ENCODE data around the gene CHRDL2. TPM values are rescaled to one million over a fixed set of nuclear protein-coding genes. Genes with fewer than 3 reads are reported as not detected.

The CHRDL2 gene
- total RNA-seq, 1 donor, result not detected

- TF ChIP-seq, protein P1, sequence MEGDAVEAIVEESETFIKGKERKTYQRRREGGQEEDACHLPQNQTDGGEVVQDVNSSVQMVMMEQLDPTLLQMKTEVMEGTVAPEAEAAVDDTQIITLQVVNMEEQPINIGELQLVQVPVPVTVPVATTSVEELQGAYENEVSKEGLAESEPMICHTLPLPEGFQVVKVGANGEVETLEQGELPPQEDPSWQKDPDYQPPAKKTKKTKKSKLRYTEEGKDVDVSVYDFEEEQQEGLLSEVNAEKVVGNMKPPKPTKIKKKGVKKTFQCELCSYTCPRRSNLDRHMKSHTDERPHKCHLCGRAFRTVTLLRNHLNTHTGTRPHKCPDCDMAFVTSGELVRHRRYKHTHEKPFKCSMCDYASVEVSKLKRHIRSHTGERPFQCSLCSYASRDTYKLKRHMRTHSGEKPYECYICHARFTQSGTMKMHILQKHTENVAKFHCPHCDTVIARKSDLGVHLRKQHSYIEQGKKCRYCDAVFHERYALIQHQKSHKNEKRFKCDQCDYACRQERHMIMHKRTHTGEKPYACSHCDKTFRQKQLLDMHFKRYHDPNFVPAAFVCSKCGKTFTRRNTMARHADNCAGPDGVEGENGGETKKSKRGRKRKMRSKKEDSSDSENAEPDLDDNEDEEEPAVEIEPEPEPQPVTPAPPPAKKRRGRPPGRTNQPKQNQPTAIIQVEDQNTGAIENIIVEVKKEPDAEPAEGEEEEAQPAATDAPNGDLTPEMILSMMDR (IDR thresholded peaks at IDR 0.05; ENCODE audit: insufficient read depth, low read length), result no peak
- peak; percentile 65 for DNase-seq (ENCODE audit: low read depth)
- no peak overlapping the region for H3K4me3 ChIP-seq (ENCODE audit: low read depth, low read length)
These were observed 43.8 kb downstream of the CHRDL2 start for GRCh38 chr11:74687237-74688023.

- peak; percentile 68 for DNase-seq (ENCODE audit: low read depth)
- TF ChIP-seq, protein P1 (IDR thresholded peaks at IDR 0.05; ENCODE audit: insufficient read depth, low read length), result peak; percentile 32
- H3K4me3 ChIP-seq (ENCODE audit: low read depth, low read length), result no peak overlapping the region
These were observed 44.4 kb downstream of the CHRDL2 start for GRCh38 chr11:74686792-74687191.

DNA sequence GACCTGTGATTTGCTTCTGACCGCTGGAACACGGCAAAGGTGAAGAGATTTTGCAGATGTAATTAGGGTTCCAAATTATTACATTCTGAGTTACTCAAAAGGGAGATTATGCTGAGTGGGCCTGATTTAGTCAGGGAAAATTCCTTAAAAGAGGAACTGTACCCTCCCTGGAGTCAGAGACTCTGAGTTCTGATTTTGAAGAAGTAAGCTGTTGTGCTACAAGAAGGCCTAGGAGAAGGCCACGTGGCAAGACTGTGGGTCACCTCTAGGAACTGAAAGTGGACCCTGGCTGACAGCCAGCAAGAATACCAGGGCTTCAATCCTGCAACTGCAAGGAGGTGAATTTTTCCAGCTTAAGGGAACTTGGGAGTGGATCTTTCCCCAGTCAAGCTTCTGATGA lies 45.3 kb downstream of the CHRDL2 start:
- no peak overlapping the region for H3K4me3 ChIP-seq (ENCODE audit: low read depth, low read length)
- TF ChIP-seq, protein P1 (IDR thresholded peaks at IDR 0.05; ENCODE audit: insufficient read depth, low read length), result no peak
- no peak for DNase-seq (ENCODE audit: low read depth)

- H3K4me3 ChIP-seq (ENCODE audit: low read depth, low read length), result no peak overlapping the region
- TF ChIP-seq, protein P1 (IDR thresholded peaks at IDR 0.05; ENCODE audit: insufficient read depth, low read length), result no peak
These were observed 45.9 kb downstream of the CHRDL2 start for GRCh38 chr11:74685338-74685737.

DNA sequence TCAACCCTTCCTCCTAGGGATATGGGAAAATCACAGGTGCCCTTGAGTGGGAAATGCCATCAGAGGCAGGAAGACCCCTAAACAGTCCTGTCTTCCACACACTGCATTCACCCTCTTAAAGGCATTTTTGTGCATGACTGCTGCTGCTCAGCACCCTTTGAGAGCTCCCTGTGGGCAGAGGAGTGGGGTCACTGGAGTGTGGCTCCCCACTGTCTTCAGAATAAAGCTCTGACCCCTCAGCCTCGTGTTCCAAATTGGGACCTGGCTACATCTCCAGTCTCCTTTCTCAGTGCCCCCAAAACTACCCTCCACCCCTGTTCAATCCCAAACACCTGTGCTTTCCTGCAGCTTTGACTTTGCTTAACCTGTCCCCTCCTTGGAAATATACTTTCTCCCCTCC lies 46.6 kb downstream of the CHRDL2 start:
- no peak for DNase-seq (ENCODE audit: low read depth)
- H3K4me3 ChIP-seq (ENCODE audit: low read depth, low read length), result no peak overlapping the region
- TF ChIP-seq, protein P1 (IDR thresholded peaks at IDR 0.05; ENCODE audit: insufficient read depth, low read length), result no peak

More at GRCh38 chr11:74685338-74685737, 45.9 kb downstream of the CHRDL2 start:
- no peak for DNase-seq (ENCODE audit: low read depth)

DNA sequence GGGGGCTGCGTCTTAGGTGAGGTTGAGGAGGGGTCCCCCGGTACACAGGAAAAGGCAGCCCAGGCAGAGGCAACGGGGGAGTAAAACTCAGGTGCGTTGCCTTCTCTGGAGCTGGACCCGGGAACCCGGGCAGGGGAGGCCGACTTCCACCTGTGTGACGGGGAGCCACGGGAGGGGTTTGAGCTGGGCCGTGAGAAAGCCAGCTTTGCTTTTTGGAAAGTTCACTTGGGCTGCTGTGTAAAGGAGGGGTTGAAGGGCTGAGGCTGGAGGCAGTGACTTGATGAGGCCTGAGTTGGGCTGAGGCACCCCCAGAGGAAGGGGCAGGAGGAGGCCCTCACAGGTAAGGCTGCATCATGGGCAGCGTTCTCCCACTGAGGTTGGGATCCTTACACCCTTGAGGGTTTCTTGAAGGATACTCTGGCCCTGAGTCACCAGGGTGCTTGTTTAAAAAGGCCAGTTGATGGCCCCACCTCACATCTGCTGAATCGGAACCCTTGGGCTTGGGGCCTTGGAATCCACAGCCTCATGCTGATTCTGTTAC lies 47.2 kb downstream of the CHRDL2 start:
- DNase-seq (ENCODE audit: low read depth), result peak; percentile 40
- TF ChIP-seq, protein P1 (IDR thresholded peaks at IDR 0.05; ENCODE audit: insufficient read depth, low read length), result no peak
- H3K4me3 ChIP-seq (ENCODE audit: low read depth, low read length), result no peak overlapping the region
